ENCODE data around the gene EFS. TPM values are rescaled to one million over a fixed set of nuclear protein-coding genes. Genes with fewer than 3 reads are reported as not detected.

The EFS gene
- total RNA-seq, 1 donor from 2014 or later: 32.4 TPM

DNA sequence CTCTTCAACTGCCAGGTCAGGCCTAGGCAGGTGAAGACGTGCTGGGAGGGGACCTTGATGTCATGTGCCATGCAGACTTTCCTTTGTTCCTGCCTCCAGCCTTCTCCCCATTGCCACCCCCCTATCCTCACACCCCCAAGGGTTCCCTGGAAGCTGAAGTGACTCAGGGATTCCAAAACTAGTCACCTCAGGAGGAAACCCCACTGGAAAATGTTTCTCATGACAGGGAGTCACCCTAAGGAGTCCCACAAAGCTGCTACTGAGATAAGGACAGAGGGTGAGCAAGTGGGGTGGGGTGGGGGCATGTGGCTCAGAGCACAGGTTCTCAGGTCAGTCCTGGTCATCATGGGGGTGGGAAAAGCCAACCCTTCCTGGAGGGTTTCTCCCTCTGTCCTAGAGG lies 5.2 kb upstream of the EFS start:
- Histone ChIP-seq H3K4me1 (peaks cover 12% of the 10 kb centered on the region), H3K27ac (no peak overlapping the region), H3K27me3 (no peaks in the 10 kb centered on the region), H3K4me3 (no peak overlapping the region), H3K9me3 (no peaks in the 10 kb centered on the region), H3K36me3 (no peaks in the 10 kb centered on the region)
- no peak for DNase-seq (ENCODE audit: extremely low spot score in 2 of 2)
- no peak for TF ChIP-seq POLR2A (IDR thresholded peaks at IDR 0.05)
- TF ChIP-seq, protein P1, sequence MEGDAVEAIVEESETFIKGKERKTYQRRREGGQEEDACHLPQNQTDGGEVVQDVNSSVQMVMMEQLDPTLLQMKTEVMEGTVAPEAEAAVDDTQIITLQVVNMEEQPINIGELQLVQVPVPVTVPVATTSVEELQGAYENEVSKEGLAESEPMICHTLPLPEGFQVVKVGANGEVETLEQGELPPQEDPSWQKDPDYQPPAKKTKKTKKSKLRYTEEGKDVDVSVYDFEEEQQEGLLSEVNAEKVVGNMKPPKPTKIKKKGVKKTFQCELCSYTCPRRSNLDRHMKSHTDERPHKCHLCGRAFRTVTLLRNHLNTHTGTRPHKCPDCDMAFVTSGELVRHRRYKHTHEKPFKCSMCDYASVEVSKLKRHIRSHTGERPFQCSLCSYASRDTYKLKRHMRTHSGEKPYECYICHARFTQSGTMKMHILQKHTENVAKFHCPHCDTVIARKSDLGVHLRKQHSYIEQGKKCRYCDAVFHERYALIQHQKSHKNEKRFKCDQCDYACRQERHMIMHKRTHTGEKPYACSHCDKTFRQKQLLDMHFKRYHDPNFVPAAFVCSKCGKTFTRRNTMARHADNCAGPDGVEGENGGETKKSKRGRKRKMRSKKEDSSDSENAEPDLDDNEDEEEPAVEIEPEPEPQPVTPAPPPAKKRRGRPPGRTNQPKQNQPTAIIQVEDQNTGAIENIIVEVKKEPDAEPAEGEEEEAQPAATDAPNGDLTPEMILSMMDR (IDR thresholded peaks at IDR 0.05): no peak
- intact Hi-C loops (cut with DNase I): no loop called here

DNA sequence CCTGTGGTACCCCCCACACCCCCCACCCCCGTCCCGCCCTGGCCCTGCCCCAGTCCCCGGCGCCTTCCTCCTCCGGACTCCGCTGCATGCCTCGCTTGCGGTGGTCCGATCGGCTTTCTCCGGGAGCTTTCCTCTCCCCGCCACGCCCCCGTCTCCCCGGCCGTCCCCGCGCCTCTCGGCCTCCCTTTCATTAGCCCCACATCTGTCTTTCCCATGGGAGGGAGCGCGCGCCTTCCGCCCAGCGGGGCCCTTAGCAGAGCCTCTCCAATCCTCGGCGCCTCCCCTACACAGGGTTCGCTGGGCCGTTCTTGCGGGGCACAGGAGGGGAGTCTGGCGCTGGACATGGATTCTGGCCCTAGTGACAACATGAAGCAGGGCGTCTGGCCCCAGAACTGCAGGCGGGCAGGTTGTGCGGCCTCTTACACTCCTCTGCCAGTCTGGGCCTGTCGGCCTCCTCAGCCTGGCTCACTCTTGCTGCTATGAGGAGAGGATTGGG lies 1.5 kb upstream of the EFS start:
- no peak for DNase-seq (ENCODE audit: extremely low spot score in 2 of 2)
- intact Hi-C loops (cut with DNase I): no loop called here

DNA sequence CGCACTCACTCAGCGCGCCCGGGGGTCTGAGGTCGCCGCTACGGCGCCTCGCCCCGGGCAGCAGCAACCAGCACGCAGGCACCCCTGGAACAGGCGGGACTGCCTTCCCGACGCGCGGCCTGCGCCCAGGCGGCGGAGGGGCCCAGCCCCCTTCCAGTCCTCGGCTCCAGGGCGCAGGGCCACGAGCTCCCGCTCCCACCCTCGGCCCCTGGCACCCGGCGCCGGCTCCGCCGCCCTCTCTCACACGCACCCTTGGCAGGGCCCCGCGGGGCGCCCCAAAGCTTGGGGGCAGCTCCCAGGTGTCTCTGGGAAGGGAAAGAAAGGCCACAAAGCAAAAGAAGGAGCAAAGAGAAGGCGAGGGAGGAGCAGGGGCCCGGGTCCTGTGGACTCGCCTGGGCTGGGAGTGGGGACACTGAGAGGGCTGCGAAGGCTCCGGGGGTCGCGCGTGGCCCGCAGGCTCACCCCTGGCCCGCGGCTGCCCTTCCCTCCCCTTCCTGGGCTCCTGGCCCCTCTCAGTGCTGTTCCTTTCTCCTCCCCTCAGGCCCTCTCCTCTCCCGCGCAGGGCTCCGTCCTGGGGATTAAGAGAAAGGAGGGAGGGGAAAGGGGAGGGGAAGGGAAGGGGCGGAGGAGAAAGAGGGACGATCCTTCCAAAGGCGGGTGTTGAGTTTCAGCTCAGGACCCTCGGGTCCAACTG lies 907 bp upstream of the EFS start:
- Histone ChIP-seq H3K36me3 (no peaks in the 10 kb centered on the region), H3K27ac (peak overlapping the region; percentile 97), H3K4me1 (peaks cover 50% of the 10 kb centered on the region), H3K9me3 (no peaks in the 10 kb centered on the region), H3K27me3 (no peaks in the 10 kb centered on the region), H3K4me3 (peak overlapping the region; percentile 51 to 69)
- intact Hi-C loops (cut with DNase I): no loop called here
- TF ChIP-seq POLR2A (IDR thresholded peaks at IDR 0.05) (peak in 1 of 2 donors; percentile 88), POLR2AphosphoS5 (IDR thresholded peaks at IDR 0.05; ENCODE audit: insufficient read depth in 1 of 2, low read depth in 1 of 2) (peak; percentile 19 to 90)
- TF ChIP-seq, protein P1 (IDR thresholded peaks at IDR 0.05): no peak
- no peak for DNase-seq (ENCODE audit: extremely low spot score in 2 of 2)

More for the DNA sequence above, 1.5 kb upstream of the EFS start:
- Histone ChIP-seq H3K27me3 (no peaks in the 10 kb centered on the region), H3K27ac (peak overlapping the region; percentile 97), H3K4me1 (peaks cover 44% of the 10 kb centered on the region), H3K36me3 (no peaks in the 10 kb centered on the region), H3K4me3 (peak overlapping the region; percentile 51 to 69), H3K9me3 (no peaks in the 10 kb centered on the region)
- TF ChIP-seq, protein P1 (IDR thresholded peaks at IDR 0.05): no peak
- peak in 1 of 2 donors; percentile 46 for TF ChIP-seq POLR2A (IDR thresholded peaks at IDR 0.05)
- peak in 1 of 2 donors; percentile 66 for TF ChIP-seq POLR2AphosphoS5 (IDR thresholded peaks at IDR 0.05; ENCODE audit: insufficient read depth in 1 of 2, low read depth in 1 of 2)

DNA sequence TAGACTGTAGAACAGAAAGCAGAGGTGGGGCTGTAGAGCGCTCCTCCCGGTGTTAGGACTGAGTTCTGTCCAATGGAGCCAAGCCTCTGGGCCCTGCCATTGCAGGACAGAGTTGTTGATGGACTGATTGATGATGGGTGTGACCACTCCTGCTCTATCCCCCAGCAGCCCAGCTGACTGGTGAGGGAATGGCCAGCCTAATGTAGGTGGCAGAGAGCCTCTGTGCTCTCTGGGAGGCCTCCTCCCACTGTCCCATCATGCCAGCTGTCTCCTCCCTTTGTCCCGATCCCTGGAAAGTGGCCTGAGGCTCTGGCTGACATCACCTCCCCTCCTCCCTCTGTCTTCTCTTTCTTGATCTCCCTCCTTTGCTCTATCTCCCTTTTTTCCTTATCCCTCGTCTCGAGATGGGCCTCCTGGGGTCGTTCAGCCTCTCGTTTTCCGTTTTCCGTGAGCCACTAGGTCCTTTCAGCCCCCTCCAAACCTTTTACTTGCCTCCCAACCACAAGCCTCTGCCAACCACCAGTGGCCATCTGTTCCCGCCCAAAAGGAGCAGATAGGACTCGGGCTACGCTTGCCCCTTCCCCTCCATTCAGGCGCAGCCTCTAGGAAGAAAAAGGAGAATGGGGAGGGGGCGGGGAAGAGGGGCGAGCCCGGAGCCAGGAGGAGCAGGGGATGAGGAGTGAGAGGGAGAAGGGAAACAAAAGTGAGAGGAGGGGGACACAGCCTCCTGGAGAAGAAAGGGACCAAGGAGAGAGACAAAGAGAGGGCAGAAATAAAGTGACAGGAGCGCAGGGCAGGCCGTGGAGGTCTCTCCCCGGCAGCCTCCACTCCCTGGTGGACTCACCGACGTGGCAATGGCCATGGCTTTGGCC lies 572 bp downstream of the EFS start:
- DNase-seq (ENCODE audit: extremely low spot score in 2 of 2): no peak
- Histone ChIP-seq H3K9me3 (no peaks in the 10 kb centered on the region), H3K4me1 (peaks cover 58% of the 10 kb centered on the region), H3K36me3 (peaks cover 0 to 13% of the 10 kb centered on the region in 2 donors), H3K4me3 (peak overlapping the region; percentile 51 to 69), H3K27ac (peak overlapping the region; percentile 97), H3K27me3 (no peaks in the 10 kb centered on the region)
- intact Hi-C loops (cut with DNase I): no loop called here
- TF ChIP-seq POLR2A (IDR thresholded peaks at IDR 0.05): no peak
- peak; percentile 52 for TF ChIP-seq POLR2AphosphoS5 (IDR thresholded peaks at IDR 0.05; ENCODE audit: insufficient read depth in 1 of 2, low read depth in 1 of 2)
- TF ChIP-seq, protein P1 (IDR thresholded peaks at IDR 0.05): no peak

Measured in vagina (tissue), 2 donors.